C1 segment of cervical spinal cord (tissue), 14 donors: ENCODE results near the gene ACBD4.

Source experiments
- DNase-seq, 14 donors: peaks; one replicate each; lab custom pipeline; 2025; lab: John Stamatoyannopoulos, UW

ACBD4 gene

DNA sequence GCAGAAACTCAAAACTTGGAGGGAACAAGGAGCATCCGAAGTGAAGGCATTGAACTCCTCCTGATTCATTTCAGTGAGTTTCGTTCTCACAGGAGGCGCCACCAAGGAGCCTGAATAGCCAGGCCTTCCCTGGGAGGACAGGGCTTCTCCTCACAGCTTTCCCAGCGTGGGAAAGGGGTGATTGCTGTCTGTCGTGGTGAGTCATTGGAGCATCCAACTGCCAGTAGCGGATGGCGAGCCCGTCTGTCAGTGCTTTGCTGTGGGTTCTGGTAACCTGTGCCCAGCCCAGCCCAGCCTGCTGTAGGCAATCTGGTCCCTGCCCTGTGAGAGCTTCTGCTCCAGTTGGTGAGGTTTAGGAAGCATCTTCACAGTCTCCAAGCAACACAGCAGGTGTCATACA, 31.5 kb upstream of the ACBD4 start:
- DNase-seq = peak in 1 of 14 donors; percentile 54

DNA sequence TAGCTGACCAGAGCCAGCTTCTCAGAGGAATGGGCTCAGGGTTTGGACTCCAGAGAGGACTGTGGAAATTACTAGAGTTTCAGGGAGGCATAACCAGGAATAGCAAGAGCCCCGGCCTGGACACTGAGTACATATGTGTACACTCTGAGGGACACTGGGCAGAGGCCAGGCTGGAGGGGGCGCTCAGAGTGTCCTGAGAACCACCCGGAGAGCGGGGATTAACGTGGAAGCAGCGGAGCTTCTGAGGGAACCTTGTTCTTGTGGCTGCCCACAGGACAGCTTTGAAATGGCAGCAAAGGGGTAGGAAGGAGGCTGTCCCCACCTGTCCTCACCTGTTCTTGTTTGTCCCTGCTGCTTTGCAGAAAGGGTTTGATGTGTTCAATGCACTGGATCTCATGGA, 31.0 kb upstream of the ACBD4 start:
- no peak for DNase-seq

DNA sequence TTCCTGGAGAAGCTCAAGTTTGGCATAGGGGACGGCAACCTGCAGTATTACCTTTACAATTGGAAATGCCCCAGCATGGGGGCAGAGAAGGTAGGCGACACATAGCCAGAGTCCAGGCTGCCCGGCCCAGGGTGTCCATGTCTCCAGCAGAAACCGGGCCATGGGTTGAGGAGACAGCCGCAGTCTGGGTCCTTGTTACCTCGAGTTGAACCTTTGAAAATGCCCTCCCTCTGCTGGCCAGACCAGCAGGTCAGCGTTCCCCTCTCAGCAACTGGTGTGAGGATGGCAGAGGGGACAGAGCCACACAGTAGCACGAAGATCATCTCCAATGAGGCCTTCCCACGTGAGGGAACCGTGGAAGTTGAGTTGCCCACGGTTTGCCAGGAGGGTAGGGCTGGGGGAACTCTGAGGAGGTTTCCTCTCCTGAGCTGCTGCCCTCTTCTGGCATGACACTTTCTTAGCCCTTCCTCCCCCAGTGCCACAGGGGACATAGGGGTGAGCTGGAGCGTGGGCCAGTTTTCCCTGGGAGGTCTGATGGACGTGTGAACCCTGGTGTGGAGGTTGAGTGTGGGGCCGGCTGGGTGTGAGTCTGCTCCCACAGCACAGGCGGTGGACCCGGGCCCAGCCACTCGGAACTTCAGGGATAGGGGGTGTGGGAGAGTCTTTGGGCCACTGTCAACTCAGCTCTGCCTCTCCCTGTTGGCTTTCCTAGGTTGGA, 30.4 kb upstream of the ACBD4 start:
- DNase-seq = no peak

DNA sequence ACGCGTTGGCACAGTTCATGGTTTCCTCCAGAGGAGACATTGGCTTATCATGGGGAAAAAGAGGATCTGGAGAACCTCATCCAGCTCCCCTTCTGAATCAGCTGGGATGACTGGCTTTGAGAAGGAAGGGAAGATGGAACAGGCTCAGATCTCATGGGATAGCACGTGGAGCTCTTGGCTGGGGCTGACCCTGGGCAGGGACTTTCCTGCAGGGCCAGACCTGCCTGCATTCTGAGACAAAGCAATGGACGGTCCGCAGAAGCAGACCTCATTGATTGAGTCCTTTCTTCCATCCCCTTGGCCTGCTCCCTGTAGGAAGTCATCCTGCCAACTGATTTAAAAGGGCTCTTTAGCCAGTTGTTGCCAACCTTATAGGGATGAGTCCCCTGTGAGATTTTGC, 29.4 kb upstream of the ACBD4 start:
- no peak for DNase-seq

DNA sequence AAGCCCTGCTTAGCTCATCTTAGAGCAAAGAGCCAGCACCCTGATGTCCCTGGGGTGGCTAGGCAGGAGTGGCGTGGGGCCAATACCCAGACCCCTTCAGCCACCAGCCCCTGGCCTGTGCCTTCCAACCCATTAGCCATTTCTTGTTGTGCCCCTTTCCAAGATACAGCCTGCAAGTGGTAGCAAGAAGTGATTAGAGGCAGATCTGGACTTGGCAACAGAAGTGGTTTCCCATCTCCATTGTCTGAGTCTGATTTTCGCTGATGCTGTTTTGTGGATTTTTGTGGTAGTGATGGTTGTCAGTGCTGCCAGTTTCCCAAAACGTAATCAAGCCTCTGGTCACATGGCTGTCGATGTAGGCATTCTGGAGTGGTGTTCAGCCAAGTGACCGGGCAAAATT, 28.9 kb upstream of the ACBD4 start:
- no peak for DNase-seq

DNA sequence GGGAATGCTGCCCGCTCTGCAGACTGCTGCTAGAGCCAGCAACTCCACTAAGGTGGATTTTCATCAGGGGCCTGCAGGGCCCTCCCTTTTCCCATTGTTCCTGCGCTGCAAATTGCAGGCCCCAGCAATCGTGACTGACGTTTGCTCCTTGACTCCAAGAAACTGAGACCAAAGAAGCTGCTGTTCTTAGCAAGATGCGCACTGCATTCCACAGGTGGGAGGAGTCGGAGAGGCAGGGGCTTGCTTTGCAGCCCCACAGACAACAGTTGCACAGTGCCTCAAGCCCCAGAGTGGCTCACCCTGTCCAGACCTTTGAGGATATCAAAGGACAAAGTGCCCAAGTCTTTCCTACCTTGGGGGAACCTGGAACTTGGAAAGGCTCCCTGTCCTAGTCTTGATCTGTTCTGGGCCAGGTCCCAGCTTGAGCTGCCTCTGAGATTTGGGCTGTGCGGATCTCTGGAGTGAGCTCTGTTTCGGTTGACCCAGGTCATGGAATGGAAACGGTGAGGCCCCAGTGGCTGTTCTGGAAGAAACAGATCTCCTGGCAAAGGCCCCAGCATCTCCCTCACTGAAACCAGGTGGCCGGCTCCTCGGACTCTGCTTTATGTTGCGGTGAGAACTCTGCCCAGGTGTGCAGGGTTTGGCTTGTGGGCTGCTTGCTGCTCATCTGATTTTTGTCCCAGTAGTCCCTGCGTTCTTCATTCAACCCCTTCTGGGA, 28.0 kb upstream of the ACBD4 start:
- no peak for DNase-seq

DNA sequence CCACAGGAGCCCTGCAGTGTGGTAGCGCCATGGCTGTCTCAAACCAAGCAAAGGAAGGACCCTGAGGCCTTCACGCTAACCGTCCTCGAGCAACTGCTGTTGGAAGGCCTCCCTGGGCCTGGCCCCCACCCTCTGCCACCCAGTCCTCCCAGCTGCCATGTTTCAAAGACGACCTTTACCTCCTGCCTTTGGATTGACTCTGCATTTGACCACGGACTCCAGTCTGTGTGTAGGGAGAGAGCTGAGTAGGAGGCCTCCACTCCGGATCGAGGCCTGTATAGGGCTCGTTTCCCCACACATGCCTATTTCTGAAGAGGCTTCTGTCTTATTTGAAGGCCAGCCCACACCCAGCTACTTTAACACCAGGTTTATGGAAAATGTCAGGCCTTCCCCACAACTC, 27.4 kb upstream of the ACBD4 start:
- DNase-seq = no peak

DNA sequence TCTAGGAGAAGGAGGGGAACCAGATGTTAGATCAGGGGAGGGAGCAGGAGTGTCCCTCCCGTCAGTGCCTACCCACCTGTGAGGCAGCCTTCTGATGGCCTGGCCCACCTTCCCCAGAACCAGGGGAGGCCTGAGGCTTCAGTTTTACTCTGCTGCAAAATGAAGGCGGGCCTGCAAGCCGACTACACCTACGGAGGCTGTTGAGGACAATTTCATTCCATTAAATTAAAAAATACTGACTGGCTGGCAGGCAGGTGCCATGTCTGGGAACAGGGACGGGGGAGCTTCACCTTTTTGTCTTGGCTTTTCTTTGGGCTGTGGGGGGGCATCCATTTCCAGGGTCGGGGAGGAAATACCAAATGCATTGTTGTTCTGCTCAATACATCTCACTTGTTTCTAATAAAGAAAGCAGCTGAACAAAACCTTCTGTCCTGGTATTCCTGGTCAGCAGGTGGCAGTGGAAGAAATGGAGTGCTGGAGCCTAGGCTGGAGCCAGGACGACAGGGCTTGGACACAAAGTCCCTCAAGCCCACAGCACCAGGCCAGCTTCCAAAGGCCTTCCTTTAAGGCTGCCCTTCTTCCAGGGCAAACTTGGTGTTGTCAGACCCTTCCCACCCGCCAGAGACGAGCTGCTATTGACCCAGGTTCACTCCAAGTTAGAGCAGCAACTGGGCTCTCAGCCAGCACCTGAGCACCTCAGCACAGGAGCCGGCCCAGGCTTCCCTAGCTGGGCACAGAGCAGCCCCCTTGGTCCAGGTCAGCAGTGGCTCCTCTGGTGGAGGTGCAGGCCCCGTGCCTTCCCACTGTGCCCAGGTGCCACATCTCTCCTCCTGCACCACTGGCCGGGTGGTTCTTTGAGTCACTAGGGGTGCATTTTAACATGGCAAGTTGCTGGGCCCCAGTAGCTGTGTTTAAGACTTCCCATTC, 26.6 kb upstream of the ACBD4 start:
- DNase-seq = no peak

DNA sequence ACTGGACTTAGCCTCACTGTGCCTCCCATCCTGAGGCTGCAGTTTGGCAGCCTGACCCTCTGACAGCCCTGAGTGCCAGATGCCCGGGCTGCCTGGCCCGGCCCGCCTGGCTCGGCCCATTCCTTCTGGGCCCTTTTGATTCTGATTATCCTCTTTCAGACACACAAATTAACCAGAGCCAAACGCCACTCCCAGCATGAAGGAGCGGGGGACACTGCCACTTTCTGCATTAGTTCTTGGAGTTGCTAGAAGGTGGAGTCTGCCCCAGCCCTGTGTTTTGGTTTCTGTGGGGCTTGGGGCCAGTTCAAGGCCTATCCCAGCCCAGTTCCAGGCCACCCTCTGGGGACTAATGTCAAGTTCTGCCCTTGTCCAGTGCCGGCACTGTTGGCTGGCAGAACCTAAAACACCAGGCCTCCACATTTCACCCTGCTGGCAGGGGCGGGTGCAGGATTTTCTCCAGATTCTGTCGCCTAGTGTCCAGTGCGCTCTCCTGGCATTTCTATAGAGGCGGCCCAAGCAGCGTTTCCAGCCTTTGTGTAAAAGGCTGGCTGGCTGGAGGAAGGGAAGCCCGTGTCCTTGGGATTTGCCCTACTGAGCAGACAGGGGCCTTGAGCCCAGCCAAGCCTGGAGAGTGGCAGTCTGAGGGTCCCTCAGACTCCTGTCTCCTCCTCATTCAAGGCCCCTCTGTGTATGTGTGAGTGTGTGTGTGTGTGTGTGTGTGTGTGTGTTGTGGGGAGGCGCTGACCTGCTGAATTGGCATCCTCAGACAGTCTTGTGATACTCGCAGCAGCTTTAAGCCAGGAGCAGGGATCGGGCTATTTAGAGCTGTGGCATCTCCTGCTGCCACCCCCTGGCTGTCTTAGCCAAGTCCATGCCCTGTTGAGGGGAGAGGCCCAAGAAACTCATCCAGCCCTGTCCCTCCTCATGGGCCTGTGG, 24.5 kb upstream of the ACBD4 start:
- peak in 10 of 14 donors; percentile 43 to 86 (median 70) for DNase-seq

DNA sequence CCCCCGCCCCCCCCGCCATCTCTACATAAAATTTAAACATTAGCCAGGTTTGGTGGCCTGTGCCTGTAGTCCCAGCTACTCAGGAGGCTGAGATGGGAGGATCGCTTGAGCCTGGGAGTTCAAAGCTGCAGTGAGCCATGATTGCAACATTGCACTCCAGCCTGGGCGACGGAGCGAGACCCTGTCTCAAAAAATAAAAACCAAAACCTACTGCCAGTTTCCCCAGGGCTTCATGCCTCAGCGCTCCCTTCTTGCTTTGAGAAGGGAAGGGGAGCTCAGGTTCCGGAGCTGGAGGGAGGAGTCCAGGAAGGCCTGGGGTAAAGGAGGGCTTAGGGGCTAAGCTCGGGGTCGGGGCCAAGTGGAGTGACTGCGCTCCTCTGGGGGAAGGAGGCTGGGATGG, 23.6 kb upstream of the ACBD4 start:
- no peak for DNase-seq

DNA sequence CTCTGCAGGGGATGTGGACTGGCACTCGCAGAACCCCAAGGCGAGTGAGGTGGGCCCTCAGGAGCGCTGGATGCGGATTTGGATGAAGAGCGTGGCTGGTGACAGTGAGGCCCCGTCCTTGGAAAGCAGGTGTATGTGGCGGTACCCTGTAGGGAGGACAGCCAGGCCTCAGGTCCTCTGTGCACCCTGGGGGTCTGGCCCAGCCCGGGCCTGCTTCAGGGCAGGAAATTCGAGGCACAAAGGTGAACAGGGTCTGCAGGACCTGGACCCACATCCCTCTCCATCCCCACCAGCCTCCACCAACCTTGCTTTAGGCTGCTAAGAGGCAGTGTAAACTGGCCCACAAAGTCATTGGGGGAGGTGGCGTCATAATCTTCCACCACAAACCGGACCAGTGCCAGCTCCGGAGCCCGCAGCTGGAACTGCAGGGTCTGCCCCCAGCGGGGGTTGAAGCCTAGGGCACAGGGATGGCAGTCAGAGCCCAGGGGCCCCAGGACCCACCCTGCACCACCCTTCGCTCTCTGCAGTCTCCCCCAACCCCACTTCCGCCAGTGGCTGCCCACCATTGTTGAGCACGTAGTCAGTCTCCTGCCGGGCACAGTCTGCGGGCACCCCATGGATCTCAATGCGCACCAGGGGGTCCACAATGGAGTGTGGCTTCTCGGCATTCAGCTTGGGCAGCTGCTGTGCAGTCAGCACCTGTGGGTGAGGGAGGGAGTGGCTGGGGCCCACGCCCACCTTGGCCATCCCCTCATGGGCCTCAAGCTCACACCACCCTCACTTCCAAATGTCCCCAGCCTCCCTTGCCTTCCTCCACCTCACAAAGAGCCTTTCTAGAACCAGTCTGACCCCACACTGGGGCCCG, 22.7 kb upstream of the ACBD4 start:
- DNase-seq = no peak

DNA sequence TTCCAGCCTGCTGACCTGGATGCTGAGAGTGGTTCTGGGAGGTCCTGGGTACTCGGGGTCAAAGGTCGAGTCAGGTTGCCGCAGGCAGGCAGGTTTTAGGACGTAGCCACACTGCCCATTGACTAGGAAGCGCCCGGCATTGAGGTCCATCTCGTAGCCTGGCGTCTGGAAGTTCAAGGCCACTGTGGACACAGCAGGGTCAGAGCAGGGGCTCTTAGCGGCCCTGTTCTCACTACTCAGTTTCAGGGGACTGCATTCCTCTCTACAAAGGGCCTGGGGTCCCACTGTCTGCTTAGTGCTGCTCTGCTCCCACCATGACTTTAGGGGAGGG, 22.1 kb upstream of the ACBD4 start:
- no peak for DNase-seq

DNA sequence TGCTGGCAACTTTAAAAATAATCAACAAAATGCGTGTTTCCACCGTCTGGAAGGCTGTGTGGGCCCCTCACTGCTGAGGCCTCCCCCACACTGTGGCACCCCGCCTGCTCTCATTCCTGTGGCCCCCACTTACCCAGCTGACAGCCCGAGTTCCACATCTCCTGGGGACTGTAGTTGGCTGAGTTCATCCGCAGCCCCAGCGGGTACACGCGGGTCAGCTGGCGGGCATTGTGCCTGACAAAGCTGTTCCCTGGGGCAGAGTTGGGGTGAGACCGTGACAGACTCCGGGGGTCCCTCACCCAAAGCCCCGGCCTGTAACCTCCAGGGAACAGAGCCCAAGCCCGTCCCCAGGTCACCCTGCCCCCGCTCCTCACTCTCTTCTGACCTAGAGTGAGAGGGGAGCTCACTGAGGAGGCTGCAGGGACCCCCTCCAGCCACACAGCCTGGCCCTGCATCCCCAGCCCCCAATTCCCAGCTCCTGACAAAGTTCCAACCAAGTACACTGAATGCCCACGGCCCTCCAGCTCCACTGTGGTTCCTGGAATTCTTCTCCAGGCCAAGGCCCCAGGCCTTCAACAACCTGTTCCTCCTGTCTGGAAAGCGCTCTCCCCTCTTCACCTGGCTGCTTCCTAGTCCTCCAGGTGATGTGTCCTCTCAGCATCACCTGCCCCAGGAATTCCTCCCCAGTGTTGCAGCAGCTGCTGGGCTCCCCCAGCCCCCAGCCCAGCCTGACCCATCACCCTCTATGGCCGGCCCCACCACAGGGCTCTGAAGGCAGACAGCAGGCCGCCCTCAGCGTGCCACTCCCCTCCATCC, 21.2 kb upstream of the ACBD4 start:
- DNase-seq = no peak

DNA sequence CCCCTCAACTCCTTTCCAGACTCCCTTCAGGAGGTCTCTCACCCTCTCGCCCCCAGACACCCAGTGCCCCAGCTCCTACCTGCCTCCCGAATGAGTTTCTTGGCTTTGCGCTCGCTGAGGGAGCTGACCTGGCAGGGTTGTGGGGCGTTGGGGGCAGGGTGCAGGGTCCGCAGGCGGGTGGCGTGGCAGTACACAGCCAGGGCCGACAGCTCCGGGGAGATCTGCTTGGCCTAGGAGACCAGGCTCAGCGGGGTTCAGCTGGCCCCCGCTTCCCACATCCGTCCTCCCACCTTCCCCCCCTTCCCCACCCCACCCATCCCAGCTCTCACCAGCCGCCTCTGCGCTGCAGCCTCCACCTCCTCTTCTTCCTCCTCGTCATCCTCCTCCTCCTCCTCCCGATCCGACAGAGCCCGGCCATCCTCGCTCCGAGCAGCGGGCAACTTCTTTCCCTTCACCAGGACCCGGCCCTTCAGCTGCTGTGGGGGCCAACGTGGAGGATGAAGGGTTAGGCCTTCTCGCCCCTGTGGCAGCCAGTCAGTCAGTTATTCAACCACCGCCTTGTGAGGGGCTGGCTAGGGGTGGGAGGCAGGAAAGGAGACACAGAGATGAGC, 20.4 kb upstream of the ACBD4 start:
- no peak for DNase-seq

DNA sequence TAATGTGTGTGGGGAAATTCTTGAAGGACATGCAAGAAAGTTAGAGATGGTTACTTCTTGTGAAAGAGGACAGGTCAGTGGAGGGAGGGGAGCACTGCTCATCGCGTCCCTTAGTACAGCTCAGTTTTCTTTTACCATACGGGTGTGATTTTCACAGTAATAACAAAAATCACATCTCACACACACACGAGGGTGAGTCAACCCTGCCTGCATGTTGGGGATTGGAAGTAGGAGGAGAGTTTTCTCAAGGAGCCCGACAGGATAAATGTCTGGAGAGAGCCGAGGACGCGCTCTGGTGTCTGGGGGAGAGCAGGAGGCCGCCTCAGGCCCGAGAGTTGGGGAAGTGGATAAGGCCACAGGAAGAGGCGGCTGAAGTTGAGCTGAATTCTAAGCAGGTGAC, 19.6 kb upstream of the ACBD4 start:
- no peak for DNase-seq

DNA sequence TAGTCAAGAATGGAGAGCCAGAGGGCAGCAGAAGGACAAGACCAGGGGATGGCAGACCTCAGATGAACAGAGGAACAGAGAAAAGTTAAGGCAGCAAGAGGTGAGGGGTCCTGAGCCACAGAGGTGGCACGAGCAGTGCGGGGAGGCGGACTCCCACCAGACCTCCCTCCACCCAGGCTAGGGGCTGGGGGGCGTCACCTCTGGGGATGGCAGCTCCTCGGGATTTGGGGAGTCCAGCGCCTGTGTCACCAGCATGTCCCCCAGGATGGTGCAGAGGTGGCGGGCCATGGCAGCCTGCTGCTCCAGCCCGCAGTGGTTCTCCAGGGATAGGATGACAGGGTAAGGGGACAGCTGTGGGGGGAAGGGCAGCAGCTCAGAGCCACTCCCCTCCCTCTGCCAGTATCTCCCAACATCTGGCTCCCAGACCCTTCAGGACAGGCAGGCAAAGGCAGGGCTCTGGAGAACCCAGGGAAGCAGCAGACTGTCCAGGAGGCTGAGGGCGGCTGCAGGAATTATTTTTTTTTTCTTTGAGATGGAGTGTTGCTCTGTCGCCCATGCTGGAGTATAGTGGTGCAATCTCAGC, 19.0 kb upstream of the ACBD4 start:
- no peak for DNase-seq

DNA sequence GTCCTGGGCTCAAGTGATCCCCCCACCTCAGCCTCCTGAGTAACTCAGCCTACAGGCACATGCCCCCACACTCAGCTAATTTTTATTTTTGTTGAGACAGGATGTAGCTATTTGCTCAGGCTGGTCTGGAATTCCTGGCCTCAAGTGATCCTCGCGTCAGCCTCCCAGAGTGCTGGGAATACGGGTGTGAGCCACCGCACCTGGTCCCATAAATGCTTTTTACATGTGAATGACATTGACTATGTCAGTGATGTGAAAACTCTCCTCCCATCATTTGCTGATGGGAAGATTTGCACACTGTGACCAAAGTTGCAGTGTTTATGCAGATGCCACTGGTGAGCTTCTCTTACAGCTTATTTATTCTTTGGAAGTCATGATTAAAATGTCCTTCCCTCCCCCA, 18.2 kb upstream of the ACBD4 start:
- DNase-seq = no peak

DNA sequence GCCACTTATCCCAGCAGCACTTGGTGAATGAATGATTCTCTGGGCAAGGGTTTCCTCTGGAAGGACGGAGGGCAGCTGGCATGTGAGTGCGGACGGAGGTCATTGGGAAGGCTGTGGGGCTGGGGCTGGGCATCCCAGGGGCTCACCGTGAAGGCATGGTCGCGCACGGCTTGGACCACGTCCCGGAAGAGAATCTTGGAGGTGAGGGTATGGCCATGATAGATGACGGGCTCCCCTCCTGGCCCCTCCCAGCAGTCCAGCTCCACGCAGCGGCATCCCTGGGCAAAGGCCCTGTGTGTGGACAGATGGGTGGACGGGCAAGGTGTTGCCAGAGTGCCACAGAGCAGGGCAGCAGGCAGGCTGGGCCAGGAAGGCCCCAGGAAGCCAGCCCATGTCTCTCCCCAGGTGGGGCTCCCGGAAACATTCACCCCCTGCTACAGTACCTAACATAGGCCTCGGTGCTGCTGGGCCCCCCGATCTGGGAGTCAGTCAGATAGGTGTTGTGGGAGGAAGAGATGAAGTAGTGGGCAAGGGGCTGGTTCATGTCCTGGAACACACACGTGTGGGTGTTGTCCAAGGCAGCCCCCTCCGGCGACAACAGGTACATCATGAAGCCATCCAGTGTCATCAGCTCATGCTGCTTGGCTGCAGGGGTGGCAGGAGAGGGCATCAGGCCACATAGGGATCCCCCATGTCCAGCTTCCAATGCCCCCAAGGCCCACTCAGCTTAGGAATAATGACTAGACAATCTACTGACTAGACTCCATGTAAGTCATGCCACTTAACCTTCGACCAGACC, 17.4 kb upstream of the ACBD4 start:
- no peak for DNase-seq
